GM12878 (cell line): ENCODE data around the gene CHST8. TPM values are rescaled to one million over a fixed set of nuclear protein-coding genes. Genes with fewer than 3 reads are reported as not detected.

ENCODE experiments used
- ATAC-seq: fragments of 200-7000 bp; cut with Tn5 transposase; 3 replicates; pipeline ENCODE4 v1.9.1; 2020; ENCODE audit warnings: mild to moderate bottlenecking, moderate library complexity
- BruUV-seq: library from RNA; stranded (reverse); fragments of 400-500 nt; replicated peaks from 2 replicates; lab custom pipeline; 2021; lab: Mats Ljungman, UMichigan
- CTCF ChIA-PET: fragments of 300-600 bp; sonication (Branson Sonifier 250); formaldehyde crosslinking; extraction: SDS; loops from one replicate; lab custom pipeline; 2021; ENCODE audit warnings: inconsistent platforms; lab: Yijun Ruan, JAX
- POLR2A ChIA-PET: fragments of 350-600 bp; formaldehyde crosslinking; extraction: SDS; loops from one replicate; lab custom pipeline; 2021; ENCODE audit warnings: inconsistent platforms; lab: Charles Lee
- RAD21 ChIA-PET: fragments of 300-600 bp; sonication (Branson Sonifier 250); formaldehyde crosslinking; loops from one replicate; lab custom pipeline; 2023; ENCODE audit warnings: antibody characterized with exemption; ENCODE audit not compliant: unreplicated experiment; lab: Charles Lee
- SMC1A ChIA-PET: fragments of 300-600 bp; sonication (Branson Sonifier 250); formaldehyde crosslinking; loops from one replicate; lab custom pipeline; 2023; ENCODE audit not compliant: unreplicated experiment, uncharacterized antibody; lab: Charles Lee
- DNase-seq: peaks from one replicate; pipeline ENCODE4 v3.0.0-alpha.2; 2011; ENCODE audit warnings: low read depth, low spot score
- FAIRE-seq: peaks from 3 replicates; lab custom pipeline; 2011; peaks lifted over from hg19 to GRCh38; lab: Jason Lieb, UNC
- H2AFZ ChIP-seq: 2 replicates; pipeline ENCODE4 v1.6.0; 2011; ENCODE audit warnings: low read depth, low read length, control low read depth; ENCODE audit not compliant: control insufficient read depth
- H3K27ac ChIP-seq: 2 replicates; pipeline ENCODE4 v1.5.1; 2011; ENCODE audit warnings: control low read depth; ENCODE audit not compliant: control insufficient read depth, insufficient read depth
- H3K27me3 ChIP-seq, 2 experiments: replicated peaks in 1 of 2; 2 replicates each; pipeline versions ENCODE4 v1.6.0 to v1.6.1; 2011; ENCODE audit warnings: low read length in 1 of 2; ENCODE audit not compliant: control insufficient read depth in 2 of 2, insufficient read depth in 2 of 2
- H3K36me3 ChIP-seq, 2 experiments: 2 replicates each; pipeline ENCODE4 v1.5.1; 2011; ENCODE audit warnings: low read length in 1 of 2; ENCODE audit not compliant: control insufficient read depth in 2 of 2, insufficient read depth in 2 of 2
- H3K4me1 ChIP-seq: 2 replicates; pipeline ENCODE4 v1.6.1; 2011; ENCODE audit warnings: mild to moderate bottlenecking, low read length, moderate library complexity, mixed read lengths; ENCODE audit not compliant: control insufficient read depth, insufficient read depth
- H3K4me2 ChIP-seq: 2 replicates; pipeline ENCODE4 v1.6.0; 2011; ENCODE audit warnings: control low read depth; ENCODE audit not compliant: control insufficient read depth, insufficient read depth
- H3K4me3 ChIP-seq: fragments of 200-600 bp; sonication (generic); 2 replicates; pipeline ENCODE4 v1.5.1; 2016
- H3K79me2 ChIP-seq: 2 replicates; pipeline ENCODE4 v1.6.0; 2011; ENCODE audit warnings: low read length; ENCODE audit not compliant: control insufficient read depth, insufficient read depth
- H3K9ac ChIP-seq: 2 replicates; pipeline ENCODE4 v1.8.0; 2011; ENCODE audit warnings: low read length, control low read depth, mixed read lengths; ENCODE audit not compliant: control insufficient read depth, insufficient read depth
- H3K9me3 ChIP-seq: replicated peaks from 3 replicates; pipeline ENCODE4 v1.5.1; 2011; ENCODE audit warnings: mild to moderate bottlenecking, low read length; ENCODE audit not compliant: control insufficient read depth, insufficient read depth
- H4K20me1 ChIP-seq: 2 replicates; pipeline ENCODE4 v1.6.0; 2011; ENCODE audit not compliant: control insufficient read depth, insufficient read depth
- BHLHE40 ChIP-seq, 2 experiments: fragments of 450-650 bp in 1 of 2; IDR thresholded peaks; 2 replicates each; pipeline ENCODE4 v1.6.1; 2011 to 2017; ENCODE audit warnings: low read depth in 2 of 2, borderline replicate concordance in 1 of 2, improper control_type of control experiment in 1 of 2, low read length in 1 of 2, mild to moderate bottlenecking in 1 of 2
- EED ChIP-seq: sonication (generic); IDR thresholded peaks from 2 replicates; pipeline ENCODE4 v1.6.1; 2016; ENCODE audit warnings: antibody characterized with exemption, low read depth
- FOXM1 ChIP-seq: IDR thresholded peaks from 2 replicates; pipeline ENCODE4 v1.6.1; 2012; ENCODE audit warnings: low read depth, mild to moderate bottlenecking, inconsistent platforms, low read length, moderate library complexity
- MTA2 ChIP-seq: fragments of 450-650 bp; IDR thresholded peaks from 2 replicates; pipeline ENCODE4 v1.6.1; 2016; ENCODE audit warnings: low read depth, mild to moderate bottlenecking, moderate library complexity
- SPI1 ChIP-seq: IDR thresholded peaks from 2 replicates; pipeline ENCODE4 v1.6.1; 2011; ENCODE audit warnings: low read depth, mild to moderate bottlenecking, low read length, moderate library complexity, borderline replicate concordance; ENCODE audit not compliant: insufficient read depth
- TCF3 ChIP-seq: IDR thresholded peaks from 2 replicates; pipeline ENCODE4 v1.6.1; 2012; ENCODE audit warnings: low read depth, mild to moderate bottlenecking, low read length, borderline replicate concordance; ENCODE audit not compliant: insufficient read depth
- ZNF384 ChIP-seq: IDR thresholded peaks from 2 replicates; pipeline ENCODE4 v1.6.1; 2012; ENCODE audit warnings: low read depth, mild to moderate bottlenecking, low read length, improper control_type of control experiment, borderline replicate concordance
- WGBS: methylation state at CpG from one replicate; pipeline ENCODE4 v1.1.6; 2016; ENCODE audit warnings: low lambda C conversion rate; ENCODE audit not compliant: insufficient replicate concordance, insufficient coverage; ENCODE audit errors: missing lambda C conversion rate; 5-methylcytosine and 5-hydroxymethylcytosine counted together
- in situ Hi-C: fragments of 300-500 bp; cut with MboI; formaldehyde crosslinking; loops from 9 replicates; pipeline ENCODE4 v1.14.3; 2018; ENCODE audit warnings: mixed read lengths
- intact Hi-C: fragments of 100-400 bp; cut with micrococcal nuclease; formaldehyde crosslinking; loops from one replicate; pipeline ENCODE4 v1.14.2; 2022; ENCODE audit not compliant: unreplicated experiment
- polyA plus RNA-seq, 11 experiments: library from polyadenylated mRNA; depleted of rRNA in 4 of 11; unstranded in 6 of 11; stranded (reverse) in 5 of 11; fragments of >200 nt; fragmentation: Nextera tagmentation in 4 of 11; fragmentation: Illumina TruSeq in 1 of 11; extraction: Ambion mirVana in 4 of 11; extraction: Trizol in 1 of 11; gene quantifications; 1 replicate in 1 of 11; 2 replicates in 10 of 11; pipeline versions ENCODE4 v1.2.1 to v1.2.3, GENCODE V29; 2011 to 2016; ENCODE audit warnings: inconsistent platforms in 2 of 11, missing spikeins in 2 of 11, low read depth in 1 of 11
- total RNA-seq, 4 experiments: library from RNA; depleted of rRNA in 3 of 4; stranded (reverse); fragments of >200 nt in 3 of 4; fragmentation: Illumina TruSeq in 1 of 4; extraction: Trizol in 1 of 4; gene quantifications; 2 replicates each; pipeline versions ENCODE4 v1.2.1 to v1.2.3, GENCODE V29; 2013 to 2021
- TF ChIP-seq, protein P1 (sequence below): IDR thresholded peaks from 2 replicates; pipeline ENCODE4 v1.6.1; 2012; ENCODE audit warnings: low read depth, low read length, improper control_type of control experiment
- TF ChIP-seq, protein P2 (sequence below): fragments of 450-650 bp; IDR thresholded peaks from 2 replicates; pipeline ENCODE4 v1.6.1; 2017; ENCODE audit warnings: antibody characterized with exemption, mild to moderate bottlenecking, moderate library complexity

Gene CHST8
- total and polyA plus RNA-seq, 10 of the 15 experiments (the other 5 are each of a cell fraction or from before 2014, with no cell fraction given), result 0.06 TPM; not detected in 9

DNA sequence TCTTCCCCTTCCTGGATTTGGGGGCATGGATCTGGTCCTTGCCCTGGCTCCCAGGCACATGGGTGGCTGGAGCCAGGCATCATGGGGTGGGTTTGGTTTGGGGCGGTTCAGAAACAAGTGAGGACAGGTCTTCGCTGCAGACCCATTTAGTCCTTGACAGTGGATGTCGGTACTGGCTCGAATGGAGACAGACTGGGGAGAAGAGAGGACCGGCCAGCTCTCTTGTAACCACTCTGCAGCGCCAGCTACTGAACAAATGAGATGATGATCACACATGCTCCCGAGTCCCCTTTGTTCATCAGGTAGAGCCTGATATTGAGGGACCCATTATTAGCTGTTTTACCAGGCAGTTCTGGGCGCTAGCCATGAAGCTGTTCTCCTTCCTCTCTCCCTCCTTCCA lies 64.5 kb downstream of the CHST8 start:
- WGBS, result 39% methylated on average over 8 of the region's 8 CpGs
- BruUV-seq, result no TSS peak
- intact Hi-C loops (no loop called here), in situ Hi-C loops (no loop called here)
- ChIA-PET CTCF (no interaction called here), POLR2A (no interaction called here), SMC1A (no interaction called here), RAD21 (no interaction called here)
- Histone ChIP-seq H3K4me3 (no peak overlapping the region), H3K4me2 (no peak overlapping the region), H2AFZ (no peak overlapping the region), H3K4me1 (no peaks in the 10 kb centered on the region), H3K27ac (no peak overlapping the region), H4K20me1 (no peaks in the 10 kb centered on the region), H3K9ac (no peak overlapping the region), H3K27me3 (peaks cover 0 to 2% of the 10 kb centered on the region in 2 experiments; a peak in 1 of 4 replicates), H3K79me2 (no peaks in the 10 kb centered on the region), H3K36me3 (no peaks in the 10 kb centered on the region), H3K9me3 (no peaks in the 10 kb centered on the region)
- no peak for DNase-seq
- TF ChIP-seq SPI1, result no peak
- TF ChIP-seq MTA2, result no peak
- FAIRE-seq, result no peak
- no peak for ATAC-seq

DNA sequence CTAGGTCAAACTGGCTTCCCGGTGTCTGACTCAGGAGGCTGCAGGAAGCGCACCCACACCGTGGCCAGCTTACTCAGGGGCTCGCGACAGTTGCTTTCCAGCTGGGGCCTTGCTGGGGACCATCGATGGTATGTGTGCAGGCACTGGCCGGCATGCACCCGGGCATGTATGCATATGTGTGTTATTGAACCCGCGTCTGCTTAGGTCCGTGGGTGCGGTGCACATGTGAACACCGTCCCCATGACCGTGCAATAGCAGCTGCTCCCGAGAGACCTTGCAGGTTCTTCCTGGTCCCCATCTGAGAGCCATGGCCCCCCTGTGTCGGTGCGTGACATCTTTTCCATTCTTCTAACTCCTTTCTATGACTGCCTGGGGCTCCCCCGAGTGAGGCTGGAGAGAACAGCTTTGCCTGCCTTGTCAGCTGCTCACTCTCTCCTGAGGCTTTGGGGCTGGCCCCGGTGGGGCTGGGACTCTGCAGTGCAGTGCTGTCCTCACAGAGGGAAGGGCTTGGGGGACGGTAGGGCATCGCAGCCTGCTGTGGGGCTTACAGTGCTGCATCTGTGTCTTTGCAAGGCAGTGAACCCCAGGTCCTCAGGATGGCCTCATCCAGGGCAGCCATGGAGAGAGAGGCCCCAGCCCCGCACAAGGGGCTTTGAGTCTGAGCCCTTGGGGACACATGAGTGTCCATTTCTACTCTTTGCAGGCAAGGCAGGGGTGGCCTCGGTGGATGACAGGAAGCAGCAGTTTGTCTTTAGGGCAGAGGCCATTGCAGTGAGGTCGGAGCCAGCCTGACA lies 65.1 kb downstream of the CHST8 start:
- in situ Hi-C loops (no loop called here), intact Hi-C loops (no loop called here)
- Histone ChIP-seq H3K79me2 (no peaks in the 10 kb centered on the region), H3K4me1 (no peaks in the 10 kb centered on the region), H3K9ac (no peak overlapping the region), H3K27me3 (peaks cover 0 to 2% of the 10 kb centered on the region in 2 experiments; a peak in 1 of 4 replicates), H3K4me2 (no peak overlapping the region), H3K4me3 (no peak overlapping the region), H3K9me3 (no peaks in the 10 kb centered on the region), H3K27ac (no peak overlapping the region), H4K20me1 (no peaks in the 10 kb centered on the region), H2AFZ (no peak overlapping the region), H3K36me3 (no peaks in the 10 kb centered on the region)
- FAIRE-seq (no peak), DNase-seq (no peak), ATAC-seq (no peak)
- BruUV-seq, result no TSS peak
- CTCF ChIA-PET, result no interaction called here
- RAD21 ChIA-PET, result no interaction called here
- SMC1A ChIA-PET, result no interaction called here
- POLR2A ChIA-PET, result no interaction called here
- 35% methylated on average over 24 of the region's 24 CpGs for WGBS
- TF ChIP-seq, protein P1, sequence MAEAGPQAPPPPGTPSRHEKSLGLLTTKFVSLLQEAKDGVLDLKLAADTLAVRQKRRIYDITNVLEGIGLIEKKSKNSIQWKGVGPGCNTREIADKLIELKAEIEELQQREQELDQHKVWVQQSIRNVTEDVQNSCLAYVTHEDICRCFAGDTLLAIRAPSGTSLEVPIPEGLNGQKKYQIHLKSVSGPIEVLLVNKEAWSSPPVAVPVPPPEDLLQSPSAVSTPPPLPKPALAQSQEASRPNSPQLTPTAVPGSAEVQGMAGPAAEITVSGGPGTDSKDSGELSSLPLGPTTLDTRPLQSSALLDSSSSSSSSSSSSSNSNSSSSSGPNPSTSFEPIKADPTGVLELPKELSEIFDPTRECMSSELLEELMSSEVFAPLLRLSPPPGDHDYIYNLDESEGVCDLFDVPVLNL, result no peak
- TF ChIP-seq, protein P2, sequence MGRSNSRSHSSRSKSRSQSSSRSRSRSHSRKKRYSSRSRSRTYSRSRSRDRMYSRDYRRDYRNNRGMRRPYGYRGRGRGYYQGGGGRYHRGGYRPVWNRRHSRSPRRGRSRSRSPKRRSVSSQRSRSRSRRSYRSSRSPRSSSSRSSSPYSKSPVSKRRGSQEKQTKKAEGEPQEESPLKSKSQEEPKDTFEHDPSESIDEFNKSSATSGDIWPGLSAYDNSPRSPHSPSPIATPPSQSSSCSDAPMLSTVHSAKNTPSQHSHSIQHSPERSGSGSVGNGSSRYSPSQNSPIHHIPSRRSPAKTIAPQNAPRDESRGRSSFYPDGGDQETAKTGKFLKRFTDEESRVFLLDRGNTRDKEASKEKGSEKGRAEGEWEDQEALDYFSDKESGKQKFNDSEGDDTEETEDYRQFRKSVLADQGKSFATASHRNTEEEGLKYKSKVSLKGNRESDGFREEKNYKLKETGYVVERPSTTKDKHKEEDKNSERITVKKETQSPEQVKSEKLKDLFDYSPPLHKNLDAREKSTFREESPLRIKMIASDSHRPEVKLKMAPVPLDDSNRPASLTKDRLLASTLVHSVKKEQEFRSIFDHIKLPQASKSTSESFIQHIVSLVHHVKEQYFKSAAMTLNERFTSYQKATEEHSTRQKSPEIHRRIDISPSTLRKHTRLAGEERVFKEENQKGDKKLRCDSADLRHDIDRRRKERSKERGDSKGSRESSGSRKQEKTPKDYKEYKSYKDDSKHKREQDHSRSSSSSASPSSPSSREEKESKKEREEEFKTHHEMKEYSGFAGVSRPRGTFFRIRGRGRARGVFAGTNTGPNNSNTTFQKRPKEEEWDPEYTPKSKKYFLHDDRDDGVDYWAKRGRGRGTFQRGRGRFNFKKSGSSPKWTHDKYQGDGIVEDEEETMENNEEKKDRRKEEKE, result no peak
- TF ChIP-seq EED (no peak), BHLHE40 (IDR thresholded peaks at IDR 0.05; ENCODE audit: borderline replicate concordance in 1 of 2, low read depth in 2 of 2, low read length in 1 of 2) (no peak), FOXM1 (no peak), TCF3 (no peak), ZNF384 (no peak)
